ENCODE data around the gene MYH7.

The MYH7 gene

GRCh38 chr14:23365732-23366425 is 69.6 kb downstream of the MYH7 start:
- DNase-seq = no peak

DNA sequence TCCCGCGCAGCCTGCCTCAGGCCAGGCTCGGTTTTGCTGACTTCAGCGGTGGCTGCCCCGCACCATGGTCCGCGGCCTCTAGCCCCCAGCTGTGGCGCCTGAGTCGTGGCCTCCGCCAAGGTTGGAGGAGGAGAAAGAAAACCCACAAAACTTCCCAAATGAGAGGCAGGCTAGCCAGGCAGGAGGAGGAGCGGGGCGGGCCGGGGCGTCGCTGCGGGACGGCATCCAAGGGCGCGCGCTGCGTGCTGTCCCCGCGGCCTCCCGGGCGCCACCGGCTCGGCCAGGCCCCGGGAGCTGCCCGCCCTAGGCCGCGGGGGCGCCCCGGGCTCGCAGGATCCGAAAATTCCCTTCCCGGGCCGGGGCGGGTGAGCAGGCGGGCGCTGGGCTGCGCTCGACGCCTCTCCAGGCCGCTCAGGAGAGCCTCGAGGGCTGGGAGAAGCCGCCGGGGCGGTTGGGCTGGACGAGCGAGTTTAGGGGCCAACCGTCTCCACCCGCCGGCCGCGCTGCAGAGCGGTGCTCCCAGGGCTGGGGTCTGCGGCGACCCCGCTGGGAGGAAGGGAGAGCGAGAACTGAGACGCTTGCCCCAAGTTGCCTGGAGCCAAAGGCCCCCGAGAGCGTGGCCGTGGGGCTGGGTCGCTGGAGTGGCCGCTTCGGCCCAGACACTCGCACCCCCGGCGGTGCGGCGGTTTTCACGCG is 70.3 kb downstream of the MYH7 start, which contains the start of gene EFS:
Gene EFS, minus strand, starts transcription at position 137 of the 696 bp plus-strand sequence. CDS start 147 bp downstream, outside the sequence.
- DNase-seq = no peak

DNA sequence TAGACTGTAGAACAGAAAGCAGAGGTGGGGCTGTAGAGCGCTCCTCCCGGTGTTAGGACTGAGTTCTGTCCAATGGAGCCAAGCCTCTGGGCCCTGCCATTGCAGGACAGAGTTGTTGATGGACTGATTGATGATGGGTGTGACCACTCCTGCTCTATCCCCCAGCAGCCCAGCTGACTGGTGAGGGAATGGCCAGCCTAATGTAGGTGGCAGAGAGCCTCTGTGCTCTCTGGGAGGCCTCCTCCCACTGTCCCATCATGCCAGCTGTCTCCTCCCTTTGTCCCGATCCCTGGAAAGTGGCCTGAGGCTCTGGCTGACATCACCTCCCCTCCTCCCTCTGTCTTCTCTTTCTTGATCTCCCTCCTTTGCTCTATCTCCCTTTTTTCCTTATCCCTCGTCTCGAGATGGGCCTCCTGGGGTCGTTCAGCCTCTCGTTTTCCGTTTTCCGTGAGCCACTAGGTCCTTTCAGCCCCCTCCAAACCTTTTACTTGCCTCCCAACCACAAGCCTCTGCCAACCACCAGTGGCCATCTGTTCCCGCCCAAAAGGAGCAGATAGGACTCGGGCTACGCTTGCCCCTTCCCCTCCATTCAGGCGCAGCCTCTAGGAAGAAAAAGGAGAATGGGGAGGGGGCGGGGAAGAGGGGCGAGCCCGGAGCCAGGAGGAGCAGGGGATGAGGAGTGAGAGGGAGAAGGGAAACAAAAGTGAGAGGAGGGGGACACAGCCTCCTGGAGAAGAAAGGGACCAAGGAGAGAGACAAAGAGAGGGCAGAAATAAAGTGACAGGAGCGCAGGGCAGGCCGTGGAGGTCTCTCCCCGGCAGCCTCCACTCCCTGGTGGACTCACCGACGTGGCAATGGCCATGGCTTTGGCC is 71.1 kb downstream of the MYH7 start:
- no peak for DNase-seq
